GM18517 (cell line): ENCODE results near the gene HNRNPF.
"Not testable (repeated sequence)": the region's sequence is repeated elsewhere in the genome, so short reads cannot be mapped to it uniquely, and the experiment has no call there.

Experiments
- ATAC-seq: cut with Tn5 transposase; IDR thresholded peaks from one replicate; pipeline ENCODE4 v1.9.1; 2021; ENCODE audit warnings: mild to moderate bottlenecking, moderate library complexity; ENCODE audit not compliant: unreplicated experiment

Gene HNRNPF

DNA sequence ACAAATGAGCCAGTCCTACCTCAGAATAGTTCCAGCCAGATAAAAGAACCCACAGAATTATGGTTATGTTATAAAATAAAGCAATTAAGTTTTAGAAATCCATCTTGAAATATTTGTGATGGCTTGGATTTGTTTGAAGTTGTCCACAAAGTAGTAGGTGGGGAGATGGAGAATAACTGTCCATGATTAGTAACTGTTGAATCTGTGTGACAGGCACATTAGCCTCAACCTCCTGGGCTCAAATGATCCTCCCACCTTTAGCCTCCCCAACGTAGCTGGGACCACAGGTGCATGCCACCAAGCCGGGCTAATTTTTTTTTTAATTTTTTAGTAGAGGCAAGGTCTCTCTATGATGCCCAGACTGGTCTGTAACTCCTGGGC is 10.1 kb downstream of the HNRNPF start:
- no peak for ATAC-seq

DNA sequence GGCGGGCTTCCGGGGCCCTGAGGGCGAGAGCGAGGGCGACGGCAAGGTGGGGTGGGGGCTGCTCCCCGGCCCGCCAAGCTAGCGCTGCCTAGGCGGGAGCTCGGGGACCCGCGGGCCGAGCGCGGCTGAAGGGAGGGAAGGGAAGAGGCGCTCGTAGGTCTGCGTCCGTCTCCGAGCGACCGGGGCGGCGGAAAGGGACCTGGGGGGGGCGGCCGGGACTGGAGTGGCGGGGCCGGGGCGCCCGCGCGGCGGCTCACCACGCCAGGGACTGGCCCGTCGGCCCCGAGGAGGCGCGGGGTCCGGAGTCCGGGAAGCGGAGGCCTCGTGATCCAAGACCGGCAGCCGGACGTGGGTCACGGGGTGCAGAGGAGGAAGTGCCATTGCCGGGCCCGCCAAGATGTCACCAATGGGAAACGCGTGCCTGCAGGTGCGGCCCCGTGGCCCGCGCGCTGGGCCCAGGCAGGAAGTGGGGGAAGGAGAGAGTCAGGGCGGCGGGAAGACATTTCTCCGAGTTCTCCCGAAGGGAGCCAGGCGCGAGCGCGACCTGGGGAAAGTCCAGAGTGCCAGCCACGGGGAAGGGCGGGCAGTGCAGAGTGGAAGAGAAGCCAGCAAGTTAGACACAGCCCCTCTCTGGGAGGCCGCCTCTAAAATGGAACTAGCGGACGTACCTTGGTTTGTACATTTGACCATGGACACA is 11.9 kb downstream of the HNRNPF start:
- ATAC-seq: peak; percentile 79

DNA sequence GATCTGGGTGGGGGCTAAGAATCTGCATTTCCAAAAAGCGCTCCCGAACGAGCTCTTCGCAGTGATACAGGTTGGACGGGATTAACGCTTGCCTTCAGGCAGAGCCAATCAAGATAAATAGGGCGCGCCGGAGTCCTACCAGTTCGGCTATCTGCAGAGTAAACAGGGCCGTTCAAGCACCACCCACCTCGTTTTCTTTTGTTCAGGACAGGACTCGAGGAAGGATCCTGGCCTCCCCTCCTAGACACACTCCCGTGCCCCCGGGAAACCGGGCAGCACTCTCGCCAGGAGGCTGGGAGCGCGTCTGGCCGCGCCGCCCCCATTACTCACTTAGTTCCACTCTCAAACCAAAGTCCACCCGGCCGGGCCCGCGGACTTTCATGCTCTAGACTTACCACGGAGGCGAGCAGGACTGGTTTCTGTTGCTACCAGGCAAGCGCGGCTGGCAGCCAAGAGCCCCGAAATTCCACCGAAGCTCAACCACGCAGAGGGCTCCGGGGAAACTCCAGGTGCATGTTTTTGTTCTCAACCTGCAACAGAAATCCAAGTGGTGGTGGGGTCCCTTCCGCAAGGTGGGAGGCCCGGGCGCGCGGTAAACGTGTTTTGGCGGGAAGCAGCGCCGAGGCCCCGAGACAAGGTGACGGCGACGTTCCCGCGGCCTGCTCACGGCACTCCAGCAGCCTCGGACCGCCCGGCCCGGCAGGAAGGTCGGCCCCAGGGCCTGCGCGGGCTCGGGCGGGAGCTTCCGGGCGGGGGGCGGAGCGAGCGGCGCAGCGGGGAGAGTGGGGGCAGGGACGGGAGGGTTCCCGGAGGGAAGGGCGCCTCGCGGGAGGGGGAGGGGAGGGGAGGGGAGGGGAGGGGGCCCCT is 12.7 kb downstream of the HNRNPF start:
- peak; percentile 15 for ATAC-seq

DNA sequence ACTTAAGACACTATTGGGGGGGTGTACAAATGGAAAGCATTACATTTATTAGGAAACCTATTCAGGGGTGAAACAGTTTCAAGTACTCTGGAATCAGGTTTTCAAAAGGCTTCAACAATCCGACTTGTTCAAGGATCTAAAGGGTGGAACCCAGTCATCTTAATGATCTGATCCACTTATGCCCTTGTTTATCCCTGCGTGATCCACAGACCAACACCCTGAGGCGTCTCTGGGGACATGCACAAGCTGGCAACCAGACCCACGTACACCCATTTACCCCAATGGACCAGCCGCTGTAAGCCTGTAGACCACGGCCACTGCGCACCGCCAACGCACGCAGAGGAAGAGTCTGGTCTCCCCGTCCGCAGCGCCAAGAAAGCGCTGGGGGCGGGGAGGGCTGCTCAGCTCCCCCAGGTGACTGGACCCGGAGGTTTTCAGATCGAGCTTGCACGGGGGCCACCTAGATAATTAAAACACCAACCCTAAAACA is 13.4 kb downstream of the HNRNPF start:
- ATAC-seq: no peak

DNA sequence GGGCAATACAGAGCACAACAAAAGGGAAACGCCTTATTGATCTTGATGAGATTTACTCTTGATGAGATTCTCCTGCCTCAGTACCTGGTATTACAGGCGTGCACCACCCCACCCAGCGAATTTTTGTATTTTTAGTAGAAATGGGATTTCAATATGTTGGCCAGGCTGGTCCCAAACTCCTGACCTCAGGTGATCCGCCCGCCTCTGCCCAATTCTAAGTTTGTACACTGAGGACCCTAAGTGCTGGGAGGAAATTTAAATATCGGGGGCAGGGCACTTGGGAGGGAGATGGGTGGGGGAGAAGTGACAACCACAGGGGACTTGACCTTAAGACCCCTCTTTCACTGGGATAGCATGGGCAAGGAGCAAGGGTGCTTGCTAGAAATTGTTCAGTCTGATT is 14.1 kb downstream of the HNRNPF start:
- no peak for ATAC-seq

DNA sequence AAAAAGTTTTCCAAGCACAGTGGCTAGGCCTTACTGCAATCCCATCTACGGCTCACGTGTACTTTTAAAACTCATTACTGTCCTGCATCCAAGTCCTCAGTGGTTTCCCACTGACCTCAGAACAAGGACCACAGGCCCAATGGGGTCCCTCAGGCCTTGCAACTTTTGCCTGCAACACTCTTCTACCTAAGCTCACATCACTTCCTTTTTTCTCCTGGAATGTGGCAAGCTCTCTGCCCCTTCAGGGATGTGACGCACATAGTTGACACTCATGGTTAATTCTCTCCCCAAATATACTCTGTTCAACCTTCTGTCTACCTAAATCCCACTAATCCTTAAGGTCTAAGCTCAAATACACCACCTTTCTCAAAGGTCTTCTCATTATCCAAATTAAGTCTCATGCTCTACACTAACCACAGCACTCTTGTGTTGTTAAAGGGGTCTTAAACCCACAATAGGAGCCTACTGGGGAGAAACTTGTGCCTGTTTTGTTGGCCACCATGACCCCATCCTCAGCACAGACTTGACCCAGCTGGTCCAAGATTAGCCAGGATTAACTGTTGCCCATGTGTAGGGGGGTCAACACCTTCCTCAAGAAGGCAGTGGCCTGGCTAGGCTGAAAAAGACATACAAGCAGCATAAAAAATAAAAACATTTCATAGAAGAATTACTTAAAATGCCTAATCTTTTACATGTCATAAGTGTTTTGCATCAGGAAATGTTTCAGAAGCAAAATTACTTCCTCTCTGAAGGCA is 15.2 kb downstream of the HNRNPF start:
- ATAC-seq: no peak

DNA sequence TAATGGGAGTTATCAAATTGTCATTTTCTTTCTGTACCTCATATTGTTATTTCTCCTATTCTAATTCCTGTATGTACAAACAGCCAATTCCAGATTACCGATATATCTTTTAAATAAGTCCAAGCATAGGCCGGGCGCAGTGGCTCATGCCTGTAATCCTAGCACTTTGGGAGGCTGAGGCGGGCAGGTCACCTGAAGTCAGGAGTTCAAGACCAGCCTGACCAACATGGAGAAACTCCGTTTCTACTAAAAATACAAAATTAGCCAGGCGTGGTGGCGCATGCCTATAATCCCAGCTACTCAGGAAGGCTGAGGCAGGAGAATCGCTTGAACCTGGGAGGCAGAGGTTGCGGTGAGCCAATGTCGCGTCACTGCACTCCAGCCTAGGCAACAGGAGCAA is 15.8 kb downstream of the HNRNPF start:
- not testable (repeated sequence) for ATAC-seq

DNA sequence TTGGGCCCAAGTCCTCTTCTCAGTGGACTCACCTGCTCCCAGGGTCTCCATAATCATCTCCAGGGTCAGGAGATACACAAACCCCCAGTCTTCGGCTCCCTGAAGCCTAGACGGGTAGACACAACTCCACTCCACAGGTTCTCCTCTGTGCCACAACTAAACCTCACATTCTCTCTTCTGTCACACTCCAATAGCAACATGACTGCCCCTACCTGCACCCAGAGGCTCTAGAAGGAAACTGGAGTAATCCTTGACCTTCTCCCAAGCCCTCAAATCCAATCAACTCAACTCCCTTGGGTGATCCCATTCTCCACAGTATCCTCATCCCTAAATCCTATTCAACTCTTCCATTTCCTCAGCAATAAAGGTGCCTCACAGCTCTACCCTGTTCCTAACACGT is 16.2 kb downstream of the HNRNPF start:
- ATAC-seq: no peak

DNA sequence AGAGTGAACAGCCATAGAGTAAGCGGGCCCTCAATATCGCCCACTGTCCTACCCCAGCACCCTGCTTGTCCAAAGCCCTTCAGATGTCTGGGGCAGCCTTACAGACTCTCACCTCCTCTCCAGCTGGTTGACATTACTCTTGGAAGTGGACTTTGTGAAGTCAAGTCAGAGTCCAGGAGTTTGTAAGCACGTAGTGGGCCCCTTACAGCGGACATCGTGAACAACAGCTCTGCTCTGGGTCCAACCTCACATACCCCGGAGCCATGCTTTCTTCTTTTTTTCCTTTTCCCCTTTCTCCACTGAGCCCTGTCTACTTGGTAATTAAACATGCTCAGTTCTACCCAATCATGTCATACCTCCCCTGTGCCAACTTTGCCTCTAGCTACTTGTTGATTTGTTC is 17.5 kb downstream of the HNRNPF start:
- no peak for ATAC-seq

DNA sequence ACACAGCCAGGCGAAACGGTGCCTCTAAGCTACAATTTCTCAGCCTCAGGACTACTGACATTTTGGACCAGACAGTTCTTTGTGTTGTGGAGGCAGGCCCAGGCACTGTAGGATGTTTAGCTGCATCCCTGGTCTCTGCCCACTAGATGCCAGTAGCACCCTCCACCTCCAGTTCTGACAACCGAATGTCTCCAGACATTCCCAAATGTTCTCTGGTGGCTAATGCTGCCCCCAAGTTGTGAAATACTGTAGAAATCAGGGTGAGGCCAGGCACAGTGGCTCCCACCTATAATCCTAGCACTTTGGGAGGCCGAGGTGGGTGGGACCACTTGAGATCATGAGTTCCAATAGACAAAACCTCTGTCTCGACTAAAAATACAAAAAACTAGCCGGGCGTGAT is 18.2 kb downstream of the HNRNPF start:
- ATAC-seq: no peak

DNA sequence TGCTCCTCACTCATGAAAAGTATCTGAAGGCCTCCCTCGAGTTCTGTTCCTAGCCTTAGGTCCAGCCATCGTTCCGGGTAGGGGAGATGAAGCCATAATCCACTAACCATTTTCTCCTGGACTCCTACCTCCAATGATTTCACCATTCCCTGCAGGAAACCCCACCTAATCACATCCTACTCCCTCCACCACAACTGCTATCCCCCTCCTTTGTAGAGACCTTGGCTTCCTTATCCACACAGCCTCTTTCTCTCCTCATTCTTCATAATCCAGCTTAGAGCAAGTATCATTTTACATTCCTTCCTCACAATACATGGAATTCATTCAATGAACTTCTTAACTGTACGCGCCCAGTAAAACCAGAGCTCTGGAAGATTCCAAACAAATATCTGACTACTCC is 18.7 kb downstream of the HNRNPF start:
- no peak for ATAC-seq

DNA sequence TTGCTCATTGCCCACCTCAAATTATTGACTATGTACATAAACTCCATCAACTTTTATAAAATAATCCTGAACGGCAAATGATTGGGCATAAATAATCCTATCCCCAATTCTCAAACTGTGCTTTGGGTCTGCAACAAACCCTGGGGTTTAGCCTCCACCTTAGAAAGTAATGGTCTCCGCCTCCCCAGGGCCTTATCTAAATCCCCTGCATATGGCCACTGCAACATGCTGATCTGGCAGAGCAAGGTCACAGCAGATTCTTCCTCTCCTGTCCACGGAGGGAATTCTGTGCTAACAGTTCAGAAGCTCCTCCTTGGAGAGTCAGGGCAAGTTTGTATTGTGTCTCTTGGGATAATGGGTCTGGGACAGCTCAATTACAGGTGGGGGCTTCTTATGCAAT is 19.1 kb downstream of the HNRNPF start:
- ATAC-seq: no peak

DNA sequence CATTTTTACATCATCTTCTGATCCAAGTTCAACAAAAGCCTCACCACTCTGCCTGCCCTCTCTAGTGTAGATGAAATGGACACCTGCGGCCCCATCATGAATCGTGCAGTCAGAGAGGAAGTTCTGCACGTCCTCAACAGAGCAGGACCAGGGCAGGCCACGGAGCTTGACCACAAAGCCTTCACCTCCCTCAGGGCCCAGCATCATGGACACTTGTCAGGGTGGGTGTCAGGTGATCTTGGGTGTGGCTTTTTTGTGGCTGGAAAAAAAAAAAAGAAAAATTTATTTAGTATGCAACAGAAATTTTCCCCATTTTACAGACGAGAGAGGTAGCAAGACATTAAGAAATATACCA is 21.3 kb downstream of the HNRNPF start:
- no peak for ATAC-seq

DNA sequence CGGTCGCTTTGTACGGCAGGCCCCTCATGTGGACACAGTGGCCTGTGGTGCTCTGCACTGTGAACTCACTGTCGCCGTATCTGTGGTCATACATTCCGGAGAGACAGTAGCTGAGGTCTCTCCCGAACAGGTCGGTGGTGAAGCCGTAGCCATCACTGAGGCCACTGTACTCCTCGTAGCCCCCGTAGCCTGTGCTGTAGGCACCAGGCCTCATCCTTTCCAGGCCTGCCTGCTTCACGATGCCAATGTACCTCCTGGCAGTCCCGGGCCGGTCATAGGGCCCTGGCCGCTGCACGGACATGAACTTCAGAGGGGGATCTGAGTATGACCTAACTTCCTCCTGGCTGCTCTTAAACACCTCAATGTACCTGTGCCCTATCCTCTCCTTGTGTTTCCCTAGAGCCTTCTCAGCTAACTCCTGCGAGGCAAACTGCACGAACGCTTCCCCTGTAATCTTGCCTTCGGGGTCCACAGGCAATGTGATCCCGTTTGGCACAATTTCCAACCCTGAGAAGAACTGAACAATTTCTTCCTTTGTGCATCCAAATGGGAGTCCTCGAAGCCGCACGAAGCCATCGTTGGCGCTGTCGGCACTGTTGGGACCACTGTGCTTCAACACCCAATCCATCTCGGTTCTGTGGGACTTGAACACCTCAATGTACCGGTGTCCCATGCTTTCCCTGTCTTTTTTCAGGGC is 21.9 kb downstream of the HNRNPF start:
- no peak for ATAC-seq

DNA sequence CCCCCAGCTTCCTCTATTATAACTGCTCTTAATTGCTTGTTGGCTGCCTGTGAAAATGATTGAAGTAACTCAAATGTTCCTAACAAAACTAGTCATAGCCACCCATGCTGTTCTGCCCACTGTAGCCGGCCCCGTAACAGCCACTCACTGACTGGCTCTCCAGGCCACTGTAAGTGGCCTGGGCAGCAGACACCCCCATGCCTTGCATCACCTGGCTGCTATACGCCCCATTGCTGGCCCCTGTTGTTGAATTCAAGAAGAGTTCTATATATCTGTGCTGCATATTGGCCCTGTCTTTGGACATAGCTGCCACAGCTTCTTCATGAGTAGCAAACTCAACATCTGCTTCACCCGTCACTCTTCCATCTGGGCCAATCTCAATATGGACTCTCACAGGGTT is 22.4 kb downstream of the HNRNPF start:
- ATAC-seq: no peak

DNA sequence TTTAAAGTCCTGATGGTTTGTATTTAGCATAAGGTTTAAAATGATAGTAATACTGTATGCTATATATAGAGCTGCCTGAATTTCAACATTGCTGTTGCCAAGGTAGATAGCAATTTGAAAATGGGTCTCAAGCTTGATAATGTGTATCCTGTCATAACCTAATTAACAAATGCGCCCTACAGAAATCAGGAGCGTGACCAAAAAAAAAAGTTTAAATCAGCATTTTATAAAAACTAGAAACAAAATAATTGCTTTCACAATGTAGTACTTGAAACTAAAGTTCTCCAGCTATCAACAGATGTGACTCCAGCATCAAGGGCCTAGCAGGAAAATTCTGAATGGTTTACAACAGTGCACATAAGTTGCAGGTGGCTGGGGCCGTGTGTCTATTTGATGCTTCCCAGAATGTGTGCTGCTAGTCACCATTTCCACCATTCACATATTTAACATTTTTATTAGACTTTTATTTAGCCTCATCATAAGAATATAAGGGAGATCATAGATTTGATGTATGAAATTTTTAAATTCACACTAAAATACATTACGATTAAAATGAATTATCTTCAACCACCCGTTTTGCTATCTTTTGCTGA is 23.5 kb downstream of the HNRNPF start:
- no peak for ATAC-seq

DNA sequence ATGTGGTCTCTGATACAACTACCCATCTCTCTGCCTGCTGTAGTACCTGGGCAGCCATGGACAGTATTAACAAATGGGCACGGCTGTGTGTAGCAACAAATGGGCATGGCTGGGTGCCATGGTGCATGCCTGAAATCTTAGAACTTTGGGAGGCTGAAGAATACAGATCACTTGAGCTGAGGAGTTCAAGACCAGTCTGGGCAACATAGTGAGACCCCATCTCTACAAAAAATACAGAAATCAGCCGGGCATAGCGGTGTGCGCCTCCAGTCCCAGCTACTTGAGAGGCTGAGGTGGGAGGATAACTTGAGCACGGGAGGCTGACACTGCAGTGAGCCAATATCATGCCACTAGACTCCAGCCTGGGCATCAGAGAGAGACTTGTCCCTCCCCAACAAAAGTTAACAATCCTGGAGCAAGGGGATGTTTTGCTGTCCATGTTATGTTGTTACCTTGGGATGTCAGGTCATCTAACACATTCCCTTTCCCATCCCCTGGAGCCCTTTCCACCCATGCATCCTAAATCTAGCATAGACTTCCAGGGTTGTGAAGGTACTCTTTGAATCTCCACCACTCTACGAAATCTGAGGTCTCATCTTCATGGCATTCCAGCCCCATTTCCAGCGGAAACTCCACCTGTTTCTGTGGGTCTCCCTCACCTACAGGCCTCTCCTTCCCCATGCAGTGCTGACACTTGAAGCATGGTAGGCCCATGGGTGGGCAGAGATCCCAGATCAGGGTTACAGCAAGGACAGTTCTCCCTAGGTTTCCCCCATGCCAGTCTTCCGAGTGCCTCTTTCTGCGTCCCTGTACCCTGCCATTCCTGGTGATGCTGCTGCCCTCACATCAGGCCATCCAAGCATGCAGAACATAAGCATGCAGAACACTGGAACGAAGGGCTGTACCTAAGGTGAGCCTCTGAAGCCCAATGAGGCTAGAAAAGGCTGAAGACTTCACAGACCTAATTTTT is 24.4 kb downstream of the HNRNPF start:
- no peak for ATAC-seq

DNA sequence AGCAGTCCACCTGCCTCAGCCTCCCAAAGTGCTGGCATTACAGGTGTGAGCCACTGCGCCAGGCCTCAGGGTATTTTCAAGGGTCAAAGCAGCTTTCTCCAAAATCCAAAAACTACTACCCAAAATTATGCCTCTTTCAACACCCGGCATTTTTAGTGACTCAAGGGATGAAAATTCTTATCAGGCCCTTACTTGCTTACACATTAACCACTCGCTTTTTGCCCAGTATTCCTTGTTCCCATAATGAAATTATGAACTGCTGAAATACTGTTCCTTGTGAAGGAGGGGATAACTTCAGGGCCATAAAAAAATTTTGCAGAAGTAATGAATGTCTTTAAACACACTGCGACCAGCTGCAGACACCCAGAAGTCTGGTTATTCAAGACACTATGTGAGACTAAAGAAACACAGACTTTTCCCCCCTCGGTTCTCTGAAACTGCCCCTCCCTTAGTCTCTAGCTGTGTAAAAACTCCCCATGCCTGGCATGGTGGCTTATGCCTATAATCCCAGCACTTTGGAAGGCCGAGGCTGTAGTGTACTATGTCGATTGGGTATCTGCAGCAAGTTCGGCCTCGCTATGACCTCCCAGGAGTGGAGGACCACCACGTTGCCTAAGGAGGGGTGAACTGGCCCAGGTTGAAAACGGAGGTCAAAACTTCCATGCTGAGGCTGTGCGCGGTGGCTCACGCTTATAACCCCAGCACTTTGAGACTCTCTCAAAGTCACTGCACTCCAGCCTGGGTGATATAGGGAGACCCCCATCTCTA is 25.6 kb downstream of the HNRNPF start:
- ATAC-seq: no peak
